Panc1 (cell line): ENCODE data around the gene PCBD2.

ENCODE experiments used
- POLR2AphosphoS5 ChIP-seq: IDR thresholded peaks from 2 replicates; pipeline ENCODE4 v1.6.1; 2012; ENCODE audit warnings: mild to moderate bottlenecking, low read depth, low read length, moderate library complexity
- SIN3A ChIP-seq: IDR thresholded peaks from 2 replicates; pipeline ENCODE4 v1.6.1; 2012; ENCODE audit warnings: low read depth, mild to moderate bottlenecking, low read length, moderate library complexity, borderline replicate concordance; ENCODE audit not compliant: insufficient read depth
- TF ChIP-seq, protein P1 (sequence below), 2 experiments: IDR thresholded peaks; 2 replicates each; pipeline ENCODE4 v1.6.1; 2011 to 2012; ENCODE audit warnings: low read depth in 2 of 2, control low read depth in 1 of 2, low read length in 1 of 2, mild to moderate bottlenecking in 1 of 2, moderate library complexity in 1 of 2; ENCODE audit not compliant: insufficient read depth in 1 of 2
- TF ChIP-seq, protein P2 (sequence below): fragments of 450-650 bp; IDR thresholded peaks from 2 replicates; pipeline ENCODE4 v1.5.1; 2017; ENCODE audit warnings: mild to moderate bottlenecking

DNA sequence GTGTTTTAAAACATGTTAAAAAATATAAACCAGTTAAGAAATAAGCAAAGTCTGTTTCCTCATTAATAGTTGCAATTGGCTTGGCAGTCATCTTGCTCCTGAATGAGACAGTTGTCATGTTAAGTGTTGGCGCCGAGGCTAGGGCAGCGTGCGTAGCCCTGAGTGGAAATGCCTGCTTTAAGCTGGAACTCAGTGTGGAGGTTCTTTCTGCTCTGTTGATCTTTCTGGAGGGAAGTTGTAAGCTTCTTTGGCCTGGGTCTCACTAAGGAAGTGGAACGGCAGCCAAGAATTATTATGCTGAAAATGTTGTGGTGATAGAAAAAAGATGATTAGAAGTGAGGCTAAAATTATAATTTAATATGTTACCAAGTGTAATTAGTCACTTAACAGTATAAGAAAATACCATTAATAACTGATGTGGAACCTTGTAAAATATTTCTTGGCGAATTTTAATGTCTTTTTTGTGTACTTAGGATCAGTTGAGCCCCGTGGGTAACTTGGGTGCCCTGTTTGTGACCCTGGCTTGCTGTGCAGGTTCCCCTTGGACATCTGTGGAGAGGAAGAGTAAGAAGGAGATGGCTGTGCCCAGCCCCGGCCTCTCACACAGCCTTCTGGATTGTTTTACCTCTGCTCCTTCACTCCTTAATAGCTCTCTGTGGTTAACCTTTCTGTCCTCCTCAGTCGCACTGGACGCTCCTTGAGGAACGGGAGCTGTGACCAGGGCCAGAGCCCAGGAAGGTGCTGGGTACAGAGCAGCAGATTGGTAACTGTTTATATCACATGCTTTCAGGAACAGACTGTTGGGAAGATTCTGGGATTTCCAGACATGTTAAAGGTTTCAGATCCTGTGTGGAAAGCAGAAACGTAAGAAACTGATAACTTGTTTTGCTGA, 31.0 kb downstream of the PCBD2 start:
- TF ChIP-seq, protein P1, sequence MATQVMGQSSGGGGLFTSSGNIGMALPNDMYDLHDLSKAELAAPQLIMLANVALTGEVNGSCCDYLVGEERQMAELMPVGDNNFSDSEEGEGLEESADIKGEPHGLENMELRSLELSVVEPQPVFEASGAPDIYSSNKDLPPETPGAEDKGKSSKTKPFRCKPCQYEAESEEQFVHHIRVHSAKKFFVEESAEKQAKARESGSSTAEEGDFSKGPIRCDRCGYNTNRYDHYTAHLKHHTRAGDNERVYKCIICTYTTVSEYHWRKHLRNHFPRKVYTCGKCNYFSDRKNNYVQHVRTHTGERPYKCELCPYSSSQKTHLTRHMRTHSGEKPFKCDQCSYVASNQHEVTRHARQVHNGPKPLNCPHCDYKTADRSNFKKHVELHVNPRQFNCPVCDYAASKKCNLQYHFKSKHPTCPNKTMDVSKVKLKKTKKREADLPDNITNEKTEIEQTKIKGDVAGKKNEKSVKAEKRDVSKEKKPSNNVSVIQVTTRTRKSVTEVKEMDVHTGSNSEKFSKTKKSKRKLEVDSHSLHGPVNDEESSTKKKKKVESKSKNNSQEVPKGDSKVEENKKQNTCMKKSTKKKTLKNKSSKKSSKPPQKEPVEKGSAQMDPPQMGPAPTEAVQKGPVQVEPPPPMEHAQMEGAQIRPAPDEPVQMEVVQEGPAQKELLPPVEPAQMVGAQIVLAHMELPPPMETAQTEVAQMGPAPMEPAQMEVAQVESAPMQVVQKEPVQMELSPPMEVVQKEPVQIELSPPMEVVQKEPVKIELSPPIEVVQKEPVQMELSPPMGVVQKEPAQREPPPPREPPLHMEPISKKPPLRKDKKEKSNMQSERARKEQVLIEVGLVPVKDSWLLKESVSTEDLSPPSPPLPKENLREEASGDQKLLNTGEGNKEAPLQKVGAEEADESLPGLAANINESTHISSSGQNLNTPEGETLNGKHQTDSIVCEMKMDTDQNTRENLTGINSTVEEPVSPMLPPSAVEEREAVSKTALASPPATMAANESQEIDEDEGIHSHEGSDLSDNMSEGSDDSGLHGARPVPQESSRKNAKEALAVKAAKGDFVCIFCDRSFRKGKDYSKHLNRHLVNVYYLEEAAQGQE (IDR thresholded peaks at IDR 0.05; ENCODE audit: insufficient read depth in 1 of 2, low read depth in 2 of 2, low read length in 1 of 2) = no peak
- TF ChIP-seq, protein P2, sequence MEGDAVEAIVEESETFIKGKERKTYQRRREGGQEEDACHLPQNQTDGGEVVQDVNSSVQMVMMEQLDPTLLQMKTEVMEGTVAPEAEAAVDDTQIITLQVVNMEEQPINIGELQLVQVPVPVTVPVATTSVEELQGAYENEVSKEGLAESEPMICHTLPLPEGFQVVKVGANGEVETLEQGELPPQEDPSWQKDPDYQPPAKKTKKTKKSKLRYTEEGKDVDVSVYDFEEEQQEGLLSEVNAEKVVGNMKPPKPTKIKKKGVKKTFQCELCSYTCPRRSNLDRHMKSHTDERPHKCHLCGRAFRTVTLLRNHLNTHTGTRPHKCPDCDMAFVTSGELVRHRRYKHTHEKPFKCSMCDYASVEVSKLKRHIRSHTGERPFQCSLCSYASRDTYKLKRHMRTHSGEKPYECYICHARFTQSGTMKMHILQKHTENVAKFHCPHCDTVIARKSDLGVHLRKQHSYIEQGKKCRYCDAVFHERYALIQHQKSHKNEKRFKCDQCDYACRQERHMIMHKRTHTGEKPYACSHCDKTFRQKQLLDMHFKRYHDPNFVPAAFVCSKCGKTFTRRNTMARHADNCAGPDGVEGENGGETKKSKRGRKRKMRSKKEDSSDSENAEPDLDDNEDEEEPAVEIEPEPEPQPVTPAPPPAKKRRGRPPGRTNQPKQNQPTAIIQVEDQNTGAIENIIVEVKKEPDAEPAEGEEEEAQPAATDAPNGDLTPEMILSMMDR = no peak
- TF ChIP-seq POLR2AphosphoS5 = no peak
- no peak for TF ChIP-seq SIN3A
